ENCODE results near the gene FBXW11. TPM values are rescaled to one million over a fixed set of nuclear protein-coding genes. Genes with fewer than 3 reads are reported as not detected.
A peak's percentile ranks its signal among the peaks of the same experiment; 100 is the strongest.
"Not testable (repeated sequence)": the region's sequence is repeated elsewhere in the genome, so short reads cannot be mapped to it uniquely, and the experiment has no call there.

Gene FBXW11
- total RNA-seq, 1 donor from 2014 or later = 90.4 TPM

DNA sequence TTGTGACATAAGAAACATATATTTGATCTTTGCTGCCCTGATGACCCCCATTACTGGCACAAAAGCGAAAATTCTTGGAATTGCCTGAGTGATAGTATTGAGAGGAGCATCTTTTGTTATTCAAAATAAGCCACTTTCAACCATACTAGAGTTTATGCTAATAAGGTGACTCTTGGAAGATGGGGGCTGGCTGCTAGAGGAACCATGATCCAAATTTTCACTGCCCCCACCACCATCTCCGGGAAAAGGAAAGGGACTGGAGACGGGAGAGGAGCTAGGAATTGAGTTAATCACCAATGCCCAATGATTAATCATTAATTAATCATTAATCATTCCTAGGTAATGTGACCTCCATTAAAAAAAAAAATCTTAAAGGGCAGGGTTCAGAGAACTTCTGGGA lies 25.6 kb downstream of the FBXW11 start:
- DNase-seq = no peak

- no peak for DNase-seq
Observed at GRCh38 chr5:171979606-171980005, 26.8 kb downstream of the FBXW11 start.

- DNase-seq = no peak
Observed at GRCh38 chr5:171978519-171978918, 27.9 kb downstream of the FBXW11 start.

- DNase-seq = no peak
Observed at GRCh38 chr5:171978016-171978415, 28.4 kb downstream of the FBXW11 start.

GRCh38 chr5:171977244-171977950 lies 29.0 kb downstream of the FBXW11 start:
- not testable (repeated sequence) for DNase-seq

- DNase-seq = no peak
Observed at GRCh38 chr5:171975877-171976667, 30.4 kb downstream of the FBXW11 start.

GRCh38 chr5:171975262-171975876 lies 31.1 kb downstream of the FBXW11 start:
- no peak for DNase-seq

- DNase-seq = no peak
Observed at GRCh38 chr5:171970826-171971225, 35.6 kb downstream of the FBXW11 start.

DNA sequence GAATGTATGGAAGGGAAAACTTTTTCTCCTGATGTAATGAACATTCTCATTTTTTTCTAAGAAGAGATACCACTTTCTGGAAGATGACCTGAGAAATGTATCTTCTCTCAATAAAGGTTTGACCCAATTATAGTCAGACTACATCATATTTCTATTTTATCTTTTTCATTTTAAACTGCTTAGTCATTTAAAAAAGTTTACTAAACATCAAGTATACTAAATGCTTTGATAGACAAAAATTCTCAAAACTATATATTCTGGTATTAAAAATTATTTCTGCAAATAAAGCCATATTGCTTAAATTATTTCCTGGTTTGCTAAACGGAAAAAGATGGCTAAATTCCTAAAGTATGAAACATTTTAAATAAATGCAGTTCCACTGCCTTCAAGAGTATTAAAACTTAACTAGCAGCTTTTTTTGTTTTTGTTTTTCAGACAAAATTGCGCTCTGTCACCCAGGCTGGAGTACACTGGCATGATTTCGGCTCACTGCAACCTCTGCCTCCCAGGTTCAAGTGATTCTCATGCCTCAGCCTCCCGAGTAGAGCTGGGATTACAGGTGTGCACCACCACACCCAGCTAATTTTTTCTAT lies 37.1 kb downstream of the FBXW11 start:
- DNase-seq = no peak

GRCh38 chr5:171968531-171968930 lies 37.9 kb downstream of the FBXW11 start:
- DNase-seq = no peak

DNA sequence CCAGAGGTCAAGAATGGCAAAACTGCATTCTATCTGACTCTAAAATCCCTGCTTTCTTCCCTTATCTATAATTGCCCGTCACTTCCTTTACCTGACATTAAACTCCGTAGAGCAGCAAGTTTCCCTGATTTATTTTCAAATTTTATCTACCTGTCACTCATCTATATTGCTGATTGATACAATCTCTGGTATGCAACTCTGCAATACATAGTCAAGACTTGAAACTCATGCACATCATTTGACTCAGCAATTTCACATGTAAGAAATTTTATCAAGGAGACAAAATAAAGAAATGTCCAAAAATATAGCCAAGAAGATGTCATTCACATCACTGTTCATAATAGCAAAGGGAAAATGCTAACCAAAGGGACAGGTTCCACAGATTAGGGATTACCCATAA lies 39.5 kb downstream of the FBXW11 start:
- no peak for DNase-seq

GRCh38 chr5:171966270-171966669 lies 40.2 kb downstream of the FBXW11 start:
- DNase-seq = peak; percentile 32

DNA sequence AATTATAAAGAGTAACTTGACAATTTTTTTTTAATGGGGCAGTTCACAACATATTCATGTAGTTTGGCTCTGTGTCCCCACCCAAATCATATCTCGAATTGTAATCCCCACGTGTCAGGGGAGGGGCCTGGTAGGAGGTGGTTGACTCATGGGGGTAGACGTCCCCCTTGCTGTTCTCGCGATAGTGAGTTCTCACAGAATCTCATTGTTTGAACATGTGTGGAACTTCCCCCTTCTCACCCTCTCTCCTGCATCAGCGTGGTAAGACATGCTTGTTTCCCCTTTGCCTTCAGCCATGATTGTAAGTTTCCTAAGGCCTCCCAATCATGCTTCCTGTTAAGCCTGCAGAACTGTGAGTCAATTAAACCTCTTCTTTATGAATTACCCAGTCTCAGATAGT lies 40.7 kb downstream of the FBXW11 start:
- DNase-seq = peak; percentile 64

DNA sequence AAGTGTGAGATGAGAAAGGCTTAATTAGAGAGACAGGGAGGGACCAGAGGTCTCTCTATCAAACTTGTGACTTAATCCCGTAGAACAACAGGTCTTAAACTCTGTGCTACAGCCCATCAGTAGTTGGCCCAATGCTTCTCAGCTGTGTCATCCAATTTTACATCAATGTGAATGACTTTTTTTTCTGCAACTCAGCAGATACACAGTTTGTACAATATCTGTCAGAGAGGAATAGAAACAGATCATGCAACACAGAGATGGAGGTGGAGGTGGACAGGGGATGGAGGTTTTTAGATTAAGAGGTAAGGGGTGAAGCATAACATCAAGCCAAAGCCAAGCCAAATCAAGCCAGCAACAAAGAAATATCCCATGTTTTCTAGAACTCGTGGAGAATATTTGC lies 43.0 kb downstream of the FBXW11 start:
- no peak for DNase-seq

- no peak for DNase-seq
Observed at GRCh38 chr5:171961117-171961516, 45.3 kb downstream of the FBXW11 start.

DNA sequence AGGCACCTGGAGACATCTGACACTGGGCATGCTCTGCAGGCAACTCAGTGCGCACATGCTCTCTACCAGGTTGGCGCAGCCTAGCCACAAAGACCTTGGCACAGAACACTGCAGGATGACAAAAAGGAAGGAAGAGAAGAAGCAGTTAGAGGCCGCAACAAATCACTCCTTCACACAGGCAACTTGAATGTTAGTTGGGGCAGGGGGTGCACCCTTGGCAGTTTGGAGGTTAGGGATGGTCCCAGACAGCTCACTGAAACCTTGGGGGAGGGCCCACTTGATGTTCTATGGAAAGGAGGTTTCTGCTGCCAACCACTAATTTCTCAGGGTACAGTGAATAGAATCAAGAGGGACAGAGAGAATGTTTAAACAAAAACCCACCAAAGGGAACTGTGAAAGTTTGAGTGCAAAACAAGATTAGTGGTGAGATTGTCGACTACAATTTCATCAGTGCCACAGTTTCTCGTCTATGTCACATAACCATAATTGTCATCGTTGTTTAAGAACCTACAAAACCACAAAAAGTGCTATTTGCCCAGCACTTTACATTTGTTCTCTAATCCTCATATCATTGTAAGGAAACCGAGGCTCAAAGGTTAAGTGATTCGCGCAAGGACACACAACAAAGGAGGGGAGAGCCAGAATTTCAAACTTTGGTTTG lies 48.7 kb downstream of the FBXW11 start:
- DNase-seq = no peak

GRCh38 chr5:171956887-171957495 lies 49.4 kb downstream of the FBXW11 start:
- no peak for DNase-seq

DNA sequence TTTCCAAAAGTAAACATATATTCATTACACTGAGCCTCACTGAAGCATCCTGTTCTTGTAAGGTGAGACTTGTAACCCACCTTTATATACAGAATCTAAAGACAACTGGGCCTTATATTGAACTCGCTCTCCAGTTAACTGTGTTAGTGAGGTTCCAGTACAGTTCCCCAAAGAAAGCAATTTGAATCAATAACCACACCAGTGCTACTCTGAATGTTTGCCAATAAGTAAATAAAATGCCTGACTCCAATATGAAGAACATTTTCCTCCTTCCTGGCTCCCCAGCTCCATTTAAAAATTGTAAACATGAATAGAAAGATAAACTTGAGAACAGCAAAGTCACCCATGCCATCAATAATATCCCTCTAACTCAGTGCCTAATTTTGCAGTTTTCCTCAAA lies 50.1 kb downstream of the FBXW11 start:
- no peak for DNase-seq

- DNase-seq = no peak
Observed at GRCh38 chr5:171955761-171956160, 50.7 kb downstream of the FBXW11 start.

DNA sequence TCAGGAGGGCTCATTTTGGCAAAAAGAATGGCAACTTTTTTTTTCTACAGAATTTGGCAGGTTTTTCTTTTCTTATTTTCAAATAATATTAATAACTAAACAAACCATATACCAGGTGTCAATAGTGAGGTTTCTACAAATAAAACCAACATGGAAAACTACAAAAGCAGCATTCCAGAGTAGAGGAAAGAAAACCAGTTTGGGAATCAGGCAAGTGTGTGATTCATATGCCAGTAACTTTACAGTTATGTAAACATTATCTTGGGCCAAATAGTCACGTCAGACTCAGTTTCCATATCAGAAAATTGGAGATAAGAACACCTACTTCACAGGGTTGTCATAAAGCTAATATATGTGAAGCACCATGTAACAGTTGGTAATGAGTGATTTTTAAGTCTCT lies 51.7 kb downstream of the FBXW11 start:
- DNase-seq = peak; percentile 51

DNA sequence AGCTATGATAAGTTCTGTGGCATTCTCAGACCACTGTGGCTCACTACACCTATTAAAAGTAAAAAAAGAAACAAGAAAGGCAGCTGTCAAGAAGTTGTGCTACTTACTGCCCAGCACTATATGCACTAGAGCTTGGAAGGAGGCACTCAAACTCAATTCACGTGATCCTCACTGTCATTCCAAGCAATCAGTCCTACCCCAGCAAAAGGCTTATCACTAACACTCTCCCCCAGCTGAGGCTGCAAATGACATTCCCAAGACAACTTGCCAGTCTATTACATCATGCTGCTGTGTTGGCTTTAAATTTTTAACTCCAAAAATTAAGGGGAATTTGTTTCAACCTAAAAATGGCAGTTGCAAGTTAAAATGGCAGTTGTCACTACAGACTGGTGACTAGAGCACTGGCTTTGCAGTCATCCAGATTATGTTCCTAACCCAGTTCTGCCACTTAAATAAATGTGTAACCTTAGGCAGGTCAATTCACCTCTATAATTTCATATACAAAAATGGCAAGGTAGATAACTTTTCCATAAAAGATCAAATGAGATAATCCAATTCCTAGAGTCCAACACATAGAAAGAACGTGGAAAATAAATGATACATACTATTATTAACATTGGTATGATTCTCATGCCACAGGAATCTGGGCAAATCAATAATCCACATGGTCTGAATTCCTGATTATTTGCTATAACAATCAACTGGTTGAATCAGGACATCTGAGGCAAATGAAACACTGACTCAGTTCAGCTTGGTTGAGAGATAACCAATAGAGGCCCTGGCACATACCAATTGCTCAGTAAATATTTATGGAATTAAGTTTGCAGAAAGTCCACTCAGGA lies 52.4 kb downstream of the FBXW11 start:
- no peak for DNase-seq
